ENCODE results near the gene POU6F2. TPM values are rescaled to one million over a fixed set of nuclear protein-coding genes. Genes with fewer than 3 reads are reported as not detected.

Gene POU6F2
- total RNA-seq, 1 experiment from 2014 or later, result 2.9 TPM

DNA sequence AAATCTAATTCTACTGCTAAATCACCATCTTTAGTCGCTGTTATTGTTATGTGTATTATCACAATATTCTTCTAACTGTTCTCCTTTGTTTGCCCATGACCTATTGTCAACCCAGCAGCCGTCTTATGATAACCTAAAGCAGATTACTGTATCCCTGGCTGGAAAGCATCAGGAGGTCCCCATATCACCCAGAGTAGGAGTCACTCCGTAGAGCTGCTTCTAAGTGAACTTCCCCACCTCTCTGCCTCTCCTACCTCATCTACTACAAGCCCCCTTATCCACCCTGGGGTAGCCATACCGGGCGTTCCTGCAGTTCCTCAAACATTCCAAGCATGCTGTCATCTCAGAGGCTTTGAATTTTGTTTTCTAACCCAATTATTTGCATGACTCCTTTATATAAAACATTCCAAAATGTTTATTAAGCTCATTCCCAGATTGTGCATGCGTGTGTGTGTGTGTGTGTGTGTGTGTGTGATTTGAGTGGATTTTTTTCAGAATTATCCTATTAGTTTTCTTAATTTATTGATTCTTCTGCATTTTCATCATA is 39.7 kb downstream of the POU6F2 start (continued):
- TF ChIP-seq, protein P1, sequence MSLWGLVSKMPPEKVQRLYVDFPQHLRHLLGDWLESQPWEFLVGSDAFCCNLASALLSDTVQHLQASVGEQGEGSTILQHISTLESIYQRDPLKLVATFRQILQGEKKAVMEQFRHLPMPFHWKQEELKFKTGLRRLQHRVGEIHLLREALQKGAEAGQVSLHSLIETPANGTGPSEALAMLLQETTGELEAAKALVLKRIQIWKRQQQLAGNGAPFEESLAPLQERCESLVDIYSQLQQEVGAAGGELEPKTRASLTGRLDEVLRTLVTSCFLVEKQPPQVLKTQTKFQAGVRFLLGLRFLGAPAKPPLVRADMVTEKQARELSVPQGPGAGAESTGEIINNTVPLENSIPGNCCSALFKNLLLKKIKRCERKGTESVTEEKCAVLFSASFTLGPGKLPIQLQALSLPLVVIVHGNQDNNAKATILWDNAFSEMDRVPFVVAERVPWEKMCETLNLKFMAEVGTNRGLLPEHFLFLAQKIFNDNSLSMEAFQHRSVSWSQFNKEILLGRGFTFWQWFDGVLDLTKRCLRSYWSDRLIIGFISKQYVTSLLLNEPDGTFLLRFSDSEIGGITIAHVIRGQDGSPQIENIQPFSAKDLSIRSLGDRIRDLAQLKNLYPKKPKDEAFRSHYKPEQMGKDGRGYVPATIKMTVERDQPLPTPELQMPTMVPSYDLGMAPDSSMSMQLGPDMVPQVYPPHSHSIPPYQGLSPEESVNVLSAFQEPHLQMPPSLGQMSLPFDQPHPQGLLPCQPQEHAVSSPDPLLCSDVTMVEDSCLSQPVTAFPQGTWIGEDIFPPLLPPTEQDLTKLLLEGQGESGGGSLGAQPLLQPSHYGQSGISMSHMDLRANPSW (CRISPR knock-in tag; conservative IDR thresholded peaks at IDR 0.05; ENCODE audit: low read depth), result no peak
- TF ChIP-seq, protein P2, sequence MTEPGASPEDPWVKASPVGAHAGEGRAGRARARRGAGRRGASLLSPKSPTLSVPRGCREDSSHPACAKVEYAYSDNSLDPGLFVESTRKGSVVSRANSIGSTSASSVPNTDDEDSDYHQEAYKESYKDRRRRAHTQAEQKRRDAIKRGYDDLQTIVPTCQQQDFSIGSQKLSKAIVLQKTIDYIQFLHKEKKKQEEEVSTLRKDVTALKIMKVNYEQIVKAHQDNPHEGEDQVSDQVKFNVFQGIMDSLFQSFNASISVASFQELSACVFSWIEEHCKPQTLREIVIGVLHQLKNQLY (CRISPR knock-in tag; IDR thresholded peaks at IDR 0.05), result no peak
- TF ChIP-seq, protein P3, sequence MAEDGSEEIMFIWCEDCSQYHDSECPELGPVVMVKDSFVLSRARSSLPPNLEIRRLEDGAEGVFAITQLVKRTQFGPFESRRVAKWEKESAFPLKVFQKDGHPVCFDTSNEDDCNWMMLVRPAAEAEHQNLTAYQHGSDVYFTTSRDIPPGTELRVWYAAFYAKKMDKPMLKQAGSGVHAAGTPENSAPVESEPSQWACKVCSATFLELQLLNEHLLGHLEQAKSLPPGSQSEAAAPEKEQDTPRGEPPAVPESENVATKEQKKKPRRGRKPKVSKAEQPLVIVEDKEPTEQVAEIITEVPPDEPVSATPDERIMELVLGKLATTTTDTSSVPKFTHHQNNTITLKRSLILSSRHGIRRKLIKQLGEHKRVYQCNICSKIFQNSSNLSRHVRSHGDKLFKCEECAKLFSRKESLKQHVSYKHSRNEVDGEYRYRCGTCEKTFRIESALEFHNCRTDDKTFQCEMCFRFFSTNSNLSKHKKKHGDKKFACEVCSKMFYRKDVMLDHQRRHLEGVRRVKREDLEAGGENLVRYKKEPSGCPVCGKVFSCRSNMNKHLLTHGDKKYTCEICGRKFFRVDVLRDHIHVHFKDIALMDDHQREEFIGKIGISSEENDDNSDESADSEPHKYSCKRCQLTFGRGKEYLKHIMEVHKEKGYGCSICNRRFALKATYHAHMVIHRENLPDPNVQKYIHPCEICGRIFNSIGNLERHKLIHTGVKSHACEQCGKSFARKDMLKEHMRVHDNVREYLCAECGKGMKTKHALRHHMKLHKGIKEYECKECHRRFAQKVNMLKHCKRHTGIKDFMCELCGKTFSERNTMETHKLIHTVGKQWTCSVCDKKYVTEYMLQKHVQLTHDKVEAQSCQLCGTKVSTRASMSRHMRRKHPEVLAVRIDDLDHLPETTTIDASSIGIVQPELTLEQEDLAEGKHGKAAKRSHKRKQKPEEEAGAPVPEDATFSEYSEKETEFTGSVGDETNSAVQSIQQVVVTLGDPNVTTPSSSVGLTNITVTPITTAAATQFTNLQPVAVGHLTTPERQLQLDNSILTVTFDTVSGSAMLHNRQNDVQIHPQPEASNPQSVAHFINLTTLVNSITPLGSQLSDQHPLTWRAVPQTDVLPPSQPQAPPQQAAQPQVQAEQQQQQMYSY (CRISPR knock-in tag; IDR thresholded peaks at IDR 0.05), result no peak
- TF ChIP-seq NFE2L1 (CRISPR knock-in tag; IDR thresholded peaks at IDR 0.05) (no peak), HMGA2 (CRISPR knock-in tag; IDR thresholded peaks at IDR 0.05) (no peak)
- TF ChIP-seq, protein P4, sequence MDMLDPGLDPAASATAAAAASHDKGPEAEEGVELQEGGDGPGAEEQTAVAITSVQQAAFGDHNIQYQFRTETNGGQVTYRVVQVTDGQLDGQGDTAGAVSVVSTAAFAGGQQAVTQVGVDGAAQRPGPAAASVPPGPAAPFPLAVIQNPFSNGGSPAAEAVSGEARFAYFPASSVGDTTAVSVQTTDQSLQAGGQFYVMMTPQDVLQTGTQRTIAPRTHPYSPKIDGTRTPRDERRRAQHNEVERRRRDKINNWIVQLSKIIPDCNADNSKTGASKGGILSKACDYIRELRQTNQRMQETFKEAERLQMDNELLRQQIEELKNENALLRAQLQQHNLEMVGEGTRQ (CRISPR knock-in tag; IDR thresholded peaks at IDR 0.05), result no peak
- TF ChIP-seq, protein P5, sequence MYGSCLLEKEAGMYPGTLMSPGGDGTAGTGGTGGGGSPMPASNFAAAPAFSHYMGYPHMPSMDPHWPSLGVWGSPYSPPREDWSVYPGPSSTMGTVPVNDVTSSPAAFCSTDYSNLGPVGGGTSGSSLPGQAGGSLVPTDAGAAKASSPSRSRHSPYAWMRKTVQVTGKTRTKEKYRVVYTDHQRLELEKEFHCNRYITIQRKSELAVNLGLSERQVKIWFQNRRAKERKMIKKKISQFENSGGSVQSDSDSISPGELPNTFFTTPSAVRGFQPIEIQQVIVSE (CRISPR knock-in tag; IDR thresholded peaks at IDR 0.05; ENCODE audit: borderline replicate concordance), result no peak

DNA sequence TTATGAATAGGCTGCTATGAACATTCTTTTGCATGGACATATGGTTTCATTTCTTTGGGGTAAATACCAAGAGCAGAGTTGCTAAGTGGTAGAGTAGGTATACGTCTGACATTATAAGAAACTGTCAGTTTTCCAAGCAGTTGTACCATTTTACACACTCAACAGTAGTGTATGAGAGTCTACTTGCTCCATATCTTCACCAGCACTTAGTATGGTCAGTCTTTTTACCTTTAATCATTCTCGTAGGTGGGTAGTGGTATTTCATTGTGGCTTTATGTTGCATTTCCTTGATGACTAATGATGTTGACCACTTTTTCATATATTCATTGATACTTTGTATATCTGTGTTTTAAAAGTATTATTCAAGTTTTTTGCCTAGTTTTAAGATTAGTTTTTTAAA is 45.1 kb downstream of the POU6F2 start:
- ATAC-seq (no peak), DNase-seq (ENCODE audit: low spot score) (no peak)
- TF ChIP-seq RORB (CRISPR knock-in tag; IDR thresholded peaks at IDR 0.05), result no peak
- no peak for TF ChIP-seq NR2C2 (CRISPR knock-in tag; IDR thresholded peaks at IDR 0.05)
- CTCF ChIA-PET, result no interaction called here
- H3K36me3 Mint-ChIP-seq, result peaks cover 14% of the 10 kb centered on the region
- POLR2A ChIA-PET, result no interaction called here
- no peaks in the 10 kb centered on the region for H3K27me3 Mint-ChIP-seq (ENCODE audit: low read depth)
- no peak overlapping the region for H3K4me3 Mint-ChIP-seq
- no peak overlapping the region for H3K27ac Mint-ChIP-seq
- peaks cover 18% of the 10 kb centered on the region for H3K4me1 Mint-ChIP-seq
- peaks cover 16% of the 10 kb centered on the region for H3K9me3 Mint-ChIP-seq

DNA sequence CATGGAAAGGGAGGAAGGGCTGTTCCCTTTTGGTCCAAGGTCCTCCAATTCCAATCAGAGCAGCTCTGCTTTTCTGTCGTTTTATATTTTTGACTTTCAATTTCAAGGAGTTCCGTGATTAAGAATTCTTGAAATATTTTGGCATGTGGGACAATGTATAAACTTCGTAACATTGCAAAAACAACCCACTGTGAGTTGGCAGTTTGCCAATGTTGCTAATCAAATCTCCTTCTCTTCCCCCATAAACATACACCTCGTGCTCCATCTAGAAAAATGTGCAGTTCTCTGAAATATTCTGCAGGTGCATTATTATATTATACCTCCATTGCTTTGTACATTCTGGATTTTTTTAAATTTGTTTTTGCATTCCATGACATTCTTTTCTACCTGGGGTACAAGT is 49.8 kb downstream of the POU6F2 start:
- peaks cover 11% of the 10 kb centered on the region for H3K9me3 Mint-ChIP-seq
- CTCF ChIA-PET, result no interaction called here
- H3K36me3 Mint-ChIP-seq, result peaks cover 13% of the 10 kb centered on the region
- DNase-seq (ENCODE audit: low spot score) (no peak), ATAC-seq (no peak)
- TF ChIP-seq CREB1 (CRISPR knock-in tag; IDR thresholded peaks at IDR 0.05) (no peak), SP1 (CRISPR knock-in tag; conservative IDR thresholded peaks at IDR 0.05) (no peak), ATF1 (CRISPR knock-in tag; IDR thresholded peaks at IDR 0.05) (no peak), ESRRA (CRISPR knock-in tag; IDR thresholded peaks at IDR 0.05; ENCODE audit: borderline replicate concordance) (no peak), FOXJ3 (CRISPR knock-in tag; IDR thresholded peaks at IDR 0.05; ENCODE audit: borderline replicate concordance) (no peak)
- TF ChIP-seq, protein P6, sequence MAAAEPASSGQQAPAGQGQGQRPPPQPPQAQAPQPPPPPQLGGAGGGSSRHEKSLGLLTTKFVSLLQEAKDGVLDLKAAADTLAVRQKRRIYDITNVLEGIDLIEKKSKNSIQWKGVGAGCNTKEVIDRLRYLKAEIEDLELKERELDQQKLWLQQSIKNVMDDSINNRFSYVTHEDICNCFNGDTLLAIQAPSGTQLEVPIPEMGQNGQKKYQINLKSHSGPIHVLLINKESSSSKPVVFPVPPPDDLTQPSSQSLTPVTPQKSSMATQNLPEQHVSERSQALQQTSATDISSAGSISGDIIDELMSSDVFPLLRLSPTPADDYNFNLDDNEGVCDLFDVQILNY (CRISPR knock-in tag; IDR thresholded peaks at IDR 0.05), result no peak
- TF ChIP-seq, protein P7, sequence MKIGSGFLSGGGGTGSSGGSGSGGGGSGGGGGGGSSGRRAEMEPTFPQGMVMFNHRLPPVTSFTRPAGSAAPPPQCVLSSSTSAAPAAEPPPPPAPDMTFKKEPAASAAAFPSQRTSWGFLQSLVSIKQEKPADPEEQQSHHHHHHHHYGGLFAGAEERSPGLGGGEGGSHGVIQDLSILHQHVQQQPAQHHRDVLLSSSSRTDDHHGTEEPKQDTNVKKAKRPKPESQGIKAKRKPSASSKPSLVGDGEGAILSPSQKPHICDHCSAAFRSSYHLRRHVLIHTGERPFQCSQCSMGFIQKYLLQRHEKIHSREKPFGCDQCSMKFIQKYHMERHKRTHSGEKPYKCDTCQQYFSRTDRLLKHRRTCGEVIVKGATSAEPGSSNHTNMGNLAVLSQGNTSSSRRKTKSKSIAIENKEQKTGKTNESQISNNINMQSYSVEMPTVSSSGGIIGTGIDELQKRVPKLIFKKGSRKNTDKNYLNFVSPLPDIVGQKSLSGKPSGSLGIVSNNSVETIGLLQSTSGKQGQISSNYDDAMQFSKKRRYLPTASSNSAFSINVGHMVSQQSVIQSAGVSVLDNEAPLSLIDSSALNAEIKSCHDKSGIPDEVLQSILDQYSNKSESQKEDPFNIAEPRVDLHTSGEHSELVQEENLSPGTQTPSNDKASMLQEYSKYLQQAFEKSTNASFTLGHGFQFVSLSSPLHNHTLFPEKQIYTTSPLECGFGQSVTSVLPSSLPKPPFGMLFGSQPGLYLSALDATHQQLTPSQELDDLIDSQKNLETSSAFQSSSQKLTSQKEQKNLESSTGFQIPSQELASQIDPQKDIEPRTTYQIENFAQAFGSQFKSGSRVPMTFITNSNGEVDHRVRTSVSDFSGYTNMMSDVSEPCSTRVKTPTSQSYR (CRISPR knock-in tag; IDR thresholded peaks at IDR 0.05), result no peak
- TF ChIP-seq, protein P8, sequence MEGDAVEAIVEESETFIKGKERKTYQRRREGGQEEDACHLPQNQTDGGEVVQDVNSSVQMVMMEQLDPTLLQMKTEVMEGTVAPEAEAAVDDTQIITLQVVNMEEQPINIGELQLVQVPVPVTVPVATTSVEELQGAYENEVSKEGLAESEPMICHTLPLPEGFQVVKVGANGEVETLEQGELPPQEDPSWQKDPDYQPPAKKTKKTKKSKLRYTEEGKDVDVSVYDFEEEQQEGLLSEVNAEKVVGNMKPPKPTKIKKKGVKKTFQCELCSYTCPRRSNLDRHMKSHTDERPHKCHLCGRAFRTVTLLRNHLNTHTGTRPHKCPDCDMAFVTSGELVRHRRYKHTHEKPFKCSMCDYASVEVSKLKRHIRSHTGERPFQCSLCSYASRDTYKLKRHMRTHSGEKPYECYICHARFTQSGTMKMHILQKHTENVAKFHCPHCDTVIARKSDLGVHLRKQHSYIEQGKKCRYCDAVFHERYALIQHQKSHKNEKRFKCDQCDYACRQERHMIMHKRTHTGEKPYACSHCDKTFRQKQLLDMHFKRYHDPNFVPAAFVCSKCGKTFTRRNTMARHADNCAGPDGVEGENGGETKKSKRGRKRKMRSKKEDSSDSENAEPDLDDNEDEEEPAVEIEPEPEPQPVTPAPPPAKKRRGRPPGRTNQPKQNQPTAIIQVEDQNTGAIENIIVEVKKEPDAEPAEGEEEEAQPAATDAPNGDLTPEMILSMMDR (IDR thresholded peaks at IDR 0.05), result no peak
- TF ChIP-seq, protein P9, sequence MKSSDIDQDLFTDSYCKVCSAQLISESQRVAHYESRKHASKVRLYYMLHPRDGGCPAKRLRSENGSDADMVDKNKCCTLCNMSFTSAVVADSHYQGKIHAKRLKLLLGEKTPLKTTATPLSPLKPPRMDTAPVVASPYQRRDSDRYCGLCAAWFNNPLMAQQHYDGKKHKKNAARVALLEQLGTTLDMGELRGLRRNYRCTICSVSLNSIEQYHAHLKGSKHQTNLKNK (CRISPR knock-in tag; IDR thresholded peaks at IDR 0.05), result no peak
- peaks cover 12% of the 10 kb centered on the region for H3K4me1 Mint-ChIP-seq
- H3K27me3 Mint-ChIP-seq (ENCODE audit: low read depth), result no peaks in the 10 kb centered on the region
- POLR2A ChIA-PET, result no interaction called here
- H3K27ac Mint-ChIP-seq, result no peak overlapping the region
- H3K4me3 Mint-ChIP-seq, result no peak overlapping the region
